GM19099 (cell line): ENCODE data around the gene DAAM1.

Source experiments
- POLR2A ChIP-seq: IDR thresholded peaks from 3 replicates; pipeline ENCODE4 v1.6.1; 2011; ENCODE audit warnings: low read depth; ENCODE audit not compliant: insufficient read length; ENCODE audit errors: extremely low read depth

Gene DAAM1

DNA sequence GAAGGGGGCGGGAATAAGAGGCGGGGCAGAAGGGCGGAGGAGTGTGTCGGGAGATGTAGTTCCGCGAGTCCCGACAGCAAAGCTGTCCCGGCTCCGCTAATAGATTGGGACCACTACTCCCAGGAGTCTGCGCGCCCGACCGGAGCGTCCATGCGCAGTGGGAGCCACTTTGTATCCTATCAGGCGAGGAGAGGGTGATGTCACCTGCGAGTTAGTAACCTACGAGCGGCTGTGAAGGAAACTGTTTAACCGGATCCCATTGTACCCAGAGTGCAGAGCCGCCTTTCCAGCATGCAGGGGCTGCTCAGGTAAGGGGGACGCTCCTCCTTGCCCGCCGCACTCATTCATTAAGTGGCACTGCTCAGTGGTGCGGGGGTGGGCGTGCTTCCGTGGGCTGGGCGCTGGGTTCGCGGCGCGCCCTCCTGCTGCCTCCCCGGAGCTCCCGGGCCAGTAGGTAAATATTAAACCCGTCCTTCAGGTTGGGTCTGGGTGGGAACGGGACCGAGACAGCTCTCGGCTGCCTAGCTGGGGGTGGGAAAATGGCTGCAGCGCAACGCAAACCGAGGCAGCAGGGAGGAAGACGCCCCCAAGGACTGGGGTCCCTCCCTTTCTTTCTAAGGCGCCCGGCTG is at the start of gene DAAM1:
DAAM1 (plus strand) TSS at position 207 of the 630 bp plus-strand sequence. CDS start 74,811 bp downstream, outside the sequence.
- peak; percentile 73 for TF ChIP-seq POLR2A

DNA sequence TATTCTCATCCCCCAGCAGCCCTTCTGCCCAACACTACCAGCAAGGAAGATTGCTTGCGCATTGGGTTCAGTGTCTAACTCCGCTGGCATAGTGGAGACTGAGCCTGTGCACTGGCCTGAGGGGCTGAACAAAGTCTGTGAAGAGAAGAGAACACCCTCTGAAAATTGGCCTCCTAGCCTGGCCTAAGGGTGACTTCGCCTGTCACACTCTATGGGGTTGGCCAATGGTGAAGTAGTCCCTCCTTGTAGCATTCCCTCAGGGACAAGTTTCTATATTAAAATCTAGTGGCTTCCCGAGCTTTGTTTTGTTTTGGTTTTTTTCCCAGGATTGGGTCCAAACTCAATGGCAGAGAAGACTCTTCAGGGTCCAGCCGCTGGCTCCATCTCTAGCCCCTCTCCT is 49.1 kb upstream of the DAAM1 start:
- TF ChIP-seq POLR2A: no peak

GRCh38 chr14:59140106-59140843 is 48.2 kb upstream of the DAAM1 start:
- TF ChIP-seq POLR2A: no peak

DNA sequence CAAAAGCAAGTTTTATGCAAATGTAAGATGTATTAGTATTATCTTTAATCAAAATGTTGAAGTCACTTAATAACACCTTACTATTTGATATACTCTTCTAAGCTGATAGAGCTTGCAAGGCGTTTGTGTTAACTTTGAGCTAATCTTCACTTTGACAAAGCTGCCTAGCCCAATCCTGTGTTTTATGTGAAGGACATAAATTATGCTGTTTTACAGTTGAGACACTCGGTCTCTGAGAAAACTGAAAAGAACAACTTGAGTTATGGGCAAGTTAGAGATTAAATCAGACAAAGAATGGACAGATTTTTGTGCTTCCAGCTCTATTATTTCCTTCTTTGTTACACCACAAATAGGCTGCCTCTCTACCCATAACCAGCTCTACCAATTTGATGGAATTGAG is 42.0 kb upstream of the DAAM1 start:
- TF ChIP-seq POLR2A: no peak

- TF ChIP-seq POLR2A: no peak
These were observed 41.5 kb upstream of the DAAM1 start for GRCh38 chr14:59147007-59147406.

GRCh38 chr14:59148334-59148900 is 40.0 kb upstream of the DAAM1 start:
- no peak for TF ChIP-seq POLR2A

GRCh38 chr14:59150990-59151389 is 37.5 kb upstream of the DAAM1 start:
- TF ChIP-seq POLR2A: no peak

DNA sequence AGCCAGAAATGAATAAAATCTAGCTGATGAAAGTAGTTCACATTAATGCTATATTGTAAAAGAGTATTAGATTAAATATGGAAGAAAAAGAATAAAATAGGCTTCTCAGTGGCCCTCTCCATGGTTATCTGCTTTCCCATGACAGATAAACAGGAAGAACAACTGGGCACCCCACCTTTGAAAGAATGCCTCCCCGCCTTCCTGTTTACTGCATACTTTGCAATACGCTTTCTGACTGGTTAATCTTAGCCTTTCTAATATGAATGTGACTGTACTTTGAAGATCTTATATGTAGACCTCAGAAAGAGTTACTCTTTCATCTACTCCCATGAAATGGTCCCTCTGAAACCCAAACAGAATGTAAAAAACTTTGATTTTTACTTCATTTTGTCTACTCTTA is 34.1 kb upstream of the DAAM1 start:
- TF ChIP-seq POLR2A: no peak

GRCh38 chr14:59155886-59156285 is 32.6 kb upstream of the DAAM1 start:
- no peak for TF ChIP-seq POLR2A

GRCh38 chr14:59159169-59159568 is 29.3 kb upstream of the DAAM1 start:
- TF ChIP-seq POLR2A: no peak

DNA sequence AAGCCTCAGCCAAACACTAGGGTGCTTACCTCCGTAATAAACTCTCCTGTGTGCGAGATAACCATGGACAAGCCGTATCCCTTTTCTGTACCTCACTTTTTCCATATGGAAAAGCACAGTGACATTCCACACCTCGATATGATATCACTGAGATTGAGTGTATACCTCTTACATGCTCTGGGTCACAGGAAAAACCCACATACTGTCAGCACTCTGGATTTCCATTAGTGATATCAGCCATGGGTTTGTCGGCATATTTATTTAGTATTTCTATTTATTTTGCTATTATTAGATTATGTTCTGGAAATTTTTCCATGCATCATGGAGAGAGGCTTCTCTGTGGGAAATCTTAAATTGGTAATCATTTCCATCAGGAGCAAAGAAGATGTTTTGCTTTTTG is 28.0 kb upstream of the DAAM1 start:
- no peak for TF ChIP-seq POLR2A

DNA sequence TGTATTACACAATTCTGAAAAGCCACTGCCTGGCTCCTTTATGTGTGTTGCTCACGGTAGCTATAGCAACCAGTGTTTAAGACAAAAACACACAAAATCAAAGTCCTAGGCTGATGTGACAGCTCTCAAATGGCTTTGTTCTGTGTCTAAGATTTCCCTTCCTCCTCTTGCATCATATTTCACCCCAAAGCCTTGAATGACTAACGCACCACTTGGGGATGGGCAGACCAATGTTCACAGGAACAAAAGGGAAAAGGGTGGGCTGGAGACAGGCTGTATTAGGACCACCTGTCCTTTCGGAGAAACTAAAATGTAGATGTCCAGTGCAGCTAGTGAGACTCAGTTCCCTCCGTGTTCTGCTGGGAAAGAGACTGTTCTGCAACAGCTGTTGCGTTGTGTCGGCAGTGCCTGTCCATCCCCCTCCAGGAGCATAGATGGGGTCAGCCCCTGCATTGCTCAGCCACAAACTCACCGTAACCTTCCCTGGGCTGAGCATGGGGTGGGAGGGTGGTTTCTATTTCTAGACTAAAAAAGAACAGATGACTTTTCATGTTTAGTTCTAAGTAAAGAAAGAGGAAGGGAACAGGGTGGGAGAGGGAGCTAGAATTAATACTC is 26.8 kb upstream of the DAAM1 start:
- TF ChIP-seq POLR2A: no peak

DNA sequence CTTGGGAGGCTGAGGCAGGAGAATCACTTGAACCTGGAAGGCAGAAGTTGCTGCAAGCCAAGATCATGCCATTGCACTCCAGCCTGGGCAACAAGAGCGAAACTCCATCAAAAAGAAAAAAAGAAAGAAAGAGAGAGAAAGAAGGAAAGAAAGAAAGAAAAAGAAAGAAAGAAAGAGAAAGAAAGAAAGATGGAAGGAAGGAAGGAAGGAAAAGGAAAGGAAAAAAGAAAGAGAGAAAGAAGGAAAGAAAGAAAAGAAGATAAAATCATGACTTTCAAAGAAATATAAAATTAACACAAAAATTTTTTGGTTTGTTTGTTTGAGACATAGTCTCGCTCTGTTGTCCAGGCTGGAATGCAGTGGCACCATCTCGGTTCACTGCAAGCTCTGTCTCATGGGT is 22.2 kb upstream of the DAAM1 start:
- no peak for TF ChIP-seq POLR2A

- TF ChIP-seq POLR2A: no peak
These were observed 13.1 kb upstream of the DAAM1 start for GRCh38 chr14:59175404-59175803.

DNA sequence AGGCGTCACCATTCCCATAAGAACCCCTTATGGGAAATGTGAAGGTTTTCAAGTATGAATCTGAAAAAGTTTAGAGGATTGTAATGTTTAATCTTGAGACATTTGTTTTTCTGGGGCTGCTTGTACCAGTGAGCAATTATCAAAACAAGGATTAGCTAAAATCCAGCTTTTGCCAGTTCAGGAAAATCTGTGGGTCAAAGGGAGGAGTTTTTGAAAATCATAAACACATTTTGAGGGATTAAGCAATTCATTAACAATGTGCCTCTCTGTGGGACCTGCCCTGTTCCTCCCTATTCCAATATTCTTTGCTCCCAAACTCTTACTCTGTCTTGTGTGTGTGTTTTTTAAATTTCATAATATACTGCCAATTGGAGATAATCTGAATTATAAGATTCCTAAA is 11.7 kb upstream of the DAAM1 start:
- no peak for TF ChIP-seq POLR2A

DNA sequence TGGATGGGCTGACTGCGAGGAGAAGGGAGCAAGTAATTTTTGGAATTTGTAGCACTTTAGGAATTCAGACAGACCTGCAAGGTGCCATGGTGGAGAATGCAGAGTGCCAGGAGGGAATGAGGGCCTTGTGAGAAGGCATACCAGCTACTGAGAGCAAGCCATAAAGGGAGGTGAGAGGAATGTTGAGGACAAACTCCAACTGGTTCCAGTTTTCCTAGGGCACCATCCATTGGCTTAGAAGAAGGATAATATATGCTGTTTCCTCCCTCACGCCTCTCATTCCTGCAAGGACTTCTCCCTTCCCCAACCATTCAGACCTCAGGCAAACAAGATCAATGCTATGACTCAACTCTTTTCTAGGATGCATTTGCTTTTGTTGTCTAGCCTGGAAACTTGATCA is 11.2 kb upstream of the DAAM1 start:
- no peak for TF ChIP-seq POLR2A
